ENCODE results near the gene KLHL22. TPM values are rescaled to one million over a fixed set of nuclear protein-coding genes. Genes with fewer than 3 reads are reported as not detected.
"Not testable (repeated sequence)": the region's sequence is repeated elsewhere in the genome, so short reads cannot be mapped to it uniquely, and the experiment has no call there.

Gene KLHL22
- 10 to 100 TPM; 16.3 to 20.0 TPM for total RNA-seq
- long read RNA-seq, donor 1, transcript KLHL22-201 (7 exons, 2,616 nt), result major isoform, 6 of 13 reads
- long read RNA-seq, donor 1, partial matches to known transcripts, result 2 of 13 reads
- long read RNA-seq, donor 1, other reads (novel, unspliced or antisense), result 5 of 13 reads
- long read RNA-seq, donor 2, transcript KLHL22-201 (7 exons, 2,616 nt), result major isoform, 10 of 32 reads
- long read RNA-seq, donor 2, partial matches to known transcripts, result 9 of 32 reads
- long read RNA-seq, donor 2, other reads (novel, unspliced or antisense), result 13 of 32 reads

GRCh38 chr22:20494978-20495860 is at the start of gene KLHL22:
Gene KLHL22 (minus strand): TSS chr22:20495795. CDS start chr22:20489211, 6,584 bp downstream.
- intact Hi-C loops (cut with DNase I), result loop anchor here in 1 of 2 donors (5.0 kb wide), 1 partner anchor 78 kb away; no protein-coding TSS in a partner anchor
- DNase-seq (ENCODE audit: low spot score), result peak; percentile 85

- DNase-seq (ENCODE audit: low spot score); intact Hi-C loops (cut with DNase I): not testable (repeated sequence)
Observed at GRCh38 chr22:20545318-20545634, 49.7 kb upstream of the KLHL22 start.

GRCh38 chr22:20542736-20543135 is 47.1 kb upstream of the KLHL22 start:
- no peak for DNase-seq (ENCODE audit: low spot score)
- intact Hi-C loops (cut with DNase I), result no loop called here

GRCh38 chr22:20542055-20542454 is 46.5 kb upstream of the KLHL22 start:
- intact Hi-C loops (cut with DNase I), result no loop called here
- DNase-seq (ENCODE audit: low spot score), result no peak

- DNase-seq (ENCODE audit: low spot score); intact Hi-C loops (cut with DNase I): not testable (repeated sequence)
Observed at GRCh38 chr22:20538875-20539274, 43.3 kb upstream of the KLHL22 start.

- intact Hi-C loops (cut with DNase I), result no loop called here
- no peak for DNase-seq (ENCODE audit: low spot score)
Observed at GRCh38 chr22:20537983-20538382, 42.4 kb upstream of the KLHL22 start.

GRCh38 chr22:20537325-20537756 is 41.7 kb upstream of the KLHL22 start:
- DNase-seq (ENCODE audit: low spot score), result no peak
- intact Hi-C loops (cut with DNase I), result no loop called here

- intact Hi-C loops (cut with DNase I), result no loop called here
Observed at GRCh38 chr22:20536590-20537324, 41.2 kb upstream of the KLHL22 start.

GRCh38 chr22:20533879-20534265 is 38.3 kb upstream of the KLHL22 start:
- intact Hi-C loops (cut with DNase I), result no loop called here
- no peak for DNase-seq (ENCODE audit: low spot score)

More at GRCh38 chr22:20536590-20537324, 41.2 kb upstream of the KLHL22 start:
- no peak for DNase-seq (ENCODE audit: low spot score)

- DNase-seq (ENCODE audit: low spot score), result no peak
- intact Hi-C loops (cut with DNase I), result no loop called here
Observed at GRCh38 chr22:20533095-20533878, 37.7 kb upstream of the KLHL22 start.

- no peak for DNase-seq (ENCODE audit: low spot score)
- intact Hi-C loops (cut with DNase I), result no loop called here
Observed at GRCh38 chr22:20532256-20532993, 36.8 kb upstream of the KLHL22 start.

GRCh38 chr22:20531404-20532201 is 36.0 kb upstream of the KLHL22 start:
- DNase-seq (ENCODE audit: low spot score), result no peak

GRCh38 chr22:20531154-20531403 is 35.5 kb upstream of the KLHL22 start:
- no peak for DNase-seq (ENCODE audit: low spot score)
- intact Hi-C loops (cut with DNase I), result no loop called here

More at GRCh38 chr22:20531404-20532201, 36.0 kb upstream of the KLHL22 start:
- intact Hi-C loops (cut with DNase I), result no loop called here

GRCh38 chr22:20530368-20531153 is 35.0 kb upstream of the KLHL22 start:
- no peak for DNase-seq (ENCODE audit: low spot score)
- intact Hi-C loops (cut with DNase I), result no loop called here

GRCh38 chr22:20528405-20528978 is 32.9 kb upstream of the KLHL22 start:
- no peak for DNase-seq (ENCODE audit: low spot score)
- intact Hi-C loops (cut with DNase I), result no loop called here

- DNase-seq (ENCODE audit: low spot score), result no peak
Observed at GRCh38 chr22:20526628-20527355, 31.2 kb upstream of the KLHL22 start.

More at GRCh38 chr22:20526628-20527355, 31.2 kb upstream of the KLHL22 start:
- intact Hi-C loops (cut with DNase I), result no loop called here
